GM19452 (cell line): Measurements from ENCODE around the gene FRMPD1.

Source experiments
- ATAC-seq: cut with Tn5 transposase; IDR thresholded peaks from one replicate; pipeline ENCODE4 v1.9.1; 2021; ENCODE audit not compliant: unreplicated experiment

The FRMPD1 gene

GRCh38 chr9:37769306-37769705 is 118.6 kb downstream of the FRMPD1 start:
- no peak for ATAC-seq

DNA sequence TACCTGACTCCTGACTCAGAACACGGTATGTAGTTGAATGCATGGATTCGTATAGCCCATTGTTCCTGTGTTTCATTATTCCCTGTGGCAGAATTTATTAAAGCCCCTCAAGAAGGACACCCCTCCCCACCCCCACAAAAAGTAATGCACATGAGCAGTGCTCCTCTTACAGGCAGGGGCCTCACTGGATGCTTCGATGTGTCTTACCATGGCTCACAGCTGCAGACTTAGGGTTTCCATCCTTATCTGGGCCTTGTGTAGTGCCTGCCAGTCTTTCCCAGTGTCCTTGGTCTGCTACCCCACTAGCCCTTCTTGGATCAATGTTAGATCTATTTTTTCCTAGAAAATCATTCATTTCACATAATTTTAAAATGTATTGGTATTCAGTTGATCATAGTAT is 119.2 kb downstream of the FRMPD1 start:
- no peak for ATAC-seq

GRCh38 chr9:37775216-37775919 is 124.6 kb downstream of the FRMPD1 start:
- ATAC-seq, result no peak

- no peak for ATAC-seq
These were observed 125.6 kb downstream of the FRMPD1 start for GRCh38 chr9:37776328-37776727.

DNA sequence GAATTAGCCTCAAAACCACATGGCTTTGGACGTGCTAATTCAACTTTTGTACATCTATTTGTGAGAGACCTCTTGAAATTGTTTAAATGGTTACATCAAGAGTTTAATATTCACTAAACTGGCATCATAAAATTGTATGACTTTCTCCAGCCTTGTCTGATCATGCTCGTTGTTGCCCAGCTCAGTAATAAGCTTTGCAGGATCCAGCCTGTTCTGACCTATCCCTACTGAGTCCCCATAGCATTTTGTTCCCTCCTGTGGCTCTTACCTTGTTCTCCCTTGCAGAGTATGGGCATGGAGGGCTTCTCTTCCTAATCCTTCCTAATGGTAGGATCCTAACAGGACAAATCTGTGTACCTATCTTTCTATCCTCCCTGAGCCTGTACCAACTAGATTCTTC is 127.8 kb downstream of the FRMPD1 start:
- ATAC-seq, result no peak

- no peak for ATAC-seq
These were observed 133.5 kb downstream of the FRMPD1 start for GRCh38 chr9:37784291-37784615.

- peak; percentile 95 for ATAC-seq
These were observed 134.1 kb downstream of the FRMPD1 start, which contains the start of gene EXOSC3 for GRCh38 chr9:37784616-37785483. EXOSC3 (minus strand) TSS chr9:37785064; CDS start chr9:37785044, 20 bp downstream.

DNA sequence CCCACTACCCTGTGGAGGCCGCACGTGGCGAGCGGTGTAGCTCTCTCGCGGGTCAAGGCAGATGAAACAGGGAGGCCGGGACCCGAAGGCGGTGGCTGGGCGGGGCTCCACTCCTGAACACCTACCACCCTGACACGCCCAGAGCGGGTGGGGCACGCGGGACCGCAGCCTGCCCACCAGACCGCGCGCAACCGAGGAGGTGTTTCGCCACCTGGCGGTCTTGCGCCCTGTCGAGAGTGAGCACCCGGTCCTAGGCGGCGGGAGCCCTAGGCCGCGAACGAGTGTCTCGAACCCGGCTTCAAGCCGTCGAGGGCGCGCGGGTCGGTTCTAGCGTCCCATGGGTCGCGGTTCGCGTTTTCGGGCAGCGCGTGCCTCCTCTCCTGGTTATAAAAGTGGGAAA is 136.3 kb downstream of the FRMPD1 start:
- no peak for ATAC-seq

GRCh38 chr9:37788332-37788731 is 137.6 kb downstream of the FRMPD1 start:
- ATAC-seq, result no peak

- no peak for ATAC-seq
These were observed 139.3 kb downstream of the FRMPD1 start for GRCh38 chr9:37790096-37790495.

- no peak for ATAC-seq
These were observed 141.4 kb downstream of the FRMPD1 start for GRCh38 chr9:37792122-37792521.

DNA sequence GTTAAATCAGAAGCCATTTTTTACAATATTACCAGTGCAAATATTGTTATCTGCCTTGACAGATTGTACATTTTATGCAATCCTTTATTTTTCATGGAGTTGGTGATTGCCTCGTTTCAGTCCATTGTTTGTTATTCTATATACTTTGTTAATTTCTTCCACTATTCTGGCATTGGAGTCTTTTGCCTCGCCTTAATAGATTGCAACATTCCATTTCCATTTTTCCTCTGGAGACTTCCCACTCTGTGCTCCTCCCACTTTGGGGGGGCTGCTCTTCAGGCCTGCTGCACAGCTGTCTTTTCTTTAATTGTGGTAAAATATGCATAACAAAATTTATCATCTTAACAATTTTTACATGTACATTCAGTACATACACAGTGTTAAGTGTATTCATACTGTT is 145.5 kb downstream of the FRMPD1 start:
- no peak for ATAC-seq
